ENCODE measurements around the gene IGF1R. TPM values are rescaled to one million over a fixed set of nuclear protein-coding genes. Genes with fewer than 3 reads are reported as not detected.
A peak's percentile ranks its signal among the peaks of the same experiment; 100 is the strongest.

Gene IGF1R
- total RNA-seq, 1 donor from 2014 or later: 47.7 TPM

- TF ChIP-seq CTCF (IDR thresholded peaks at IDR 0.05): no peak
- no peak for DNase-seq
Observed at GRCh38 chr15:98655732-98656131, 7.4 kb downstream of the IGF1R start.

GRCh38 chr15:98657721-98658120 lies 9.4 kb downstream of the IGF1R start:
- Histone ChIP-seq H3K4me1 (peaks cover 43% of the 10 kb centered on the region), H3K9me3 (no peaks in the 10 kb centered on the region), H3K27ac (no peak overlapping the region), H3K4me3 (no peak overlapping the region), H3K27me3 (ENCODE audit: low read depth) (no peaks in the 10 kb centered on the region), H3K36me3 (no peaks in the 10 kb centered on the region)
- no peak for TF ChIP-seq CTCF (IDR thresholded peaks at IDR 0.05)
- ATAC-seq (no peak), DNase-seq (no peak)
- intact Hi-C loops (cut with DNase I): loop anchor here (10.0 kb wide), 1 partner anchor 133 kb away; no protein-coding TSS in a partner anchor

More at GRCh38 chr15:98655732-98656131, 7.4 kb downstream of the IGF1R start:
- Histone ChIP-seq H3K27me3 (ENCODE audit: low read depth) (no peaks in the 10 kb centered on the region), H3K4me1 (peaks cover 57% of the 10 kb centered on the region), H3K4me3 (no peak overlapping the region), H3K36me3 (no peaks in the 10 kb centered on the region), H3K9me3 (no peaks in the 10 kb centered on the region), H3K27ac (no peak overlapping the region)
- intact Hi-C loops (cut with DNase I): loop anchor here (10.0 kb wide), 1 partner anchor 131 kb away; no protein-coding TSS in a partner anchor
- no peak for ATAC-seq

GRCh38 chr15:98658831-98659699 lies 10.7 kb downstream of the IGF1R start:
- intact Hi-C loops (cut with DNase I): loop anchor here (10.0 kb wide), 1 partner anchor 134 kb away; no protein-coding TSS in a partner anchor
- H3K27ac ChIP-seq: no peak overlapping the region

GRCh38 chr15:98660055-98660454 lies 11.7 kb downstream of the IGF1R start:
- DNase-seq (no peak), ATAC-seq (no peak)
- H3K9me3 ChIP-seq: no peaks in the 10 kb centered on the region
- no peaks in the 10 kb centered on the region for H3K36me3 ChIP-seq
- peaks cover 29% of the 10 kb centered on the region for H3K4me1 ChIP-seq
- no peak for TF ChIP-seq CTCF (IDR thresholded peaks at IDR 0.05)
- H3K4me3 ChIP-seq: no peak overlapping the region
- intact Hi-C loops (cut with DNase I): no loop called here
- no peaks in the 10 kb centered on the region for H3K27me3 ChIP-seq (ENCODE audit: low read depth)
- no peak overlapping the region for H3K27ac ChIP-seq

More at GRCh38 chr15:98658831-98659699, 10.7 kb downstream of the IGF1R start:
- no peaks in the 10 kb centered on the region for H3K9me3 ChIP-seq
- ATAC-seq (peak; percentile 86 to 89), DNase-seq (no peak)
- H3K36me3 ChIP-seq: no peaks in the 10 kb centered on the region
- peaks cover 30% of the 10 kb centered on the region for H3K4me1 ChIP-seq
- peak; percentile 75 for TF ChIP-seq CTCF (IDR thresholded peaks at IDR 0.05)
- no peaks in the 10 kb centered on the region for H3K27me3 ChIP-seq (ENCODE audit: low read depth)
- no peak overlapping the region for H3K4me3 ChIP-seq

- intact Hi-C loops (cut with DNase I): no loop called here
- Histone ChIP-seq H3K36me3 (no peaks in the 10 kb centered on the region), H3K27me3 (ENCODE audit: low read depth) (no peaks in the 10 kb centered on the region), H3K4me3 (no peak overlapping the region), H3K27ac (no peak overlapping the region), H3K9me3 (no peaks in the 10 kb centered on the region), H3K4me1 (peaks cover 20% of the 10 kb centered on the region)
- ATAC-seq (no peak), DNase-seq (no peak)
- TF ChIP-seq CTCF (IDR thresholded peaks at IDR 0.05): no peak
Observed at GRCh38 chr15:98663045-98663444, 14.7 kb downstream of the IGF1R start.
